ENCODE results near the gene TMEM54.

GRCh38 chr1:32917521-32917920, 16.3 kb upstream of the TMEM54 start:
- TF ChIP-seq, protein P1, sequence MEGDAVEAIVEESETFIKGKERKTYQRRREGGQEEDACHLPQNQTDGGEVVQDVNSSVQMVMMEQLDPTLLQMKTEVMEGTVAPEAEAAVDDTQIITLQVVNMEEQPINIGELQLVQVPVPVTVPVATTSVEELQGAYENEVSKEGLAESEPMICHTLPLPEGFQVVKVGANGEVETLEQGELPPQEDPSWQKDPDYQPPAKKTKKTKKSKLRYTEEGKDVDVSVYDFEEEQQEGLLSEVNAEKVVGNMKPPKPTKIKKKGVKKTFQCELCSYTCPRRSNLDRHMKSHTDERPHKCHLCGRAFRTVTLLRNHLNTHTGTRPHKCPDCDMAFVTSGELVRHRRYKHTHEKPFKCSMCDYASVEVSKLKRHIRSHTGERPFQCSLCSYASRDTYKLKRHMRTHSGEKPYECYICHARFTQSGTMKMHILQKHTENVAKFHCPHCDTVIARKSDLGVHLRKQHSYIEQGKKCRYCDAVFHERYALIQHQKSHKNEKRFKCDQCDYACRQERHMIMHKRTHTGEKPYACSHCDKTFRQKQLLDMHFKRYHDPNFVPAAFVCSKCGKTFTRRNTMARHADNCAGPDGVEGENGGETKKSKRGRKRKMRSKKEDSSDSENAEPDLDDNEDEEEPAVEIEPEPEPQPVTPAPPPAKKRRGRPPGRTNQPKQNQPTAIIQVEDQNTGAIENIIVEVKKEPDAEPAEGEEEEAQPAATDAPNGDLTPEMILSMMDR (IDR thresholded peaks at IDR 0.05): no peak
- no peak for TF ChIP-seq POLR2A (IDR thresholded peaks at IDR 0.05)
